ENCODE data around the gene MAN1C1.
A peak's percentile ranks its signal among the peaks of the same experiment; 100 is the strongest.

MAN1C1 gene

DNA sequence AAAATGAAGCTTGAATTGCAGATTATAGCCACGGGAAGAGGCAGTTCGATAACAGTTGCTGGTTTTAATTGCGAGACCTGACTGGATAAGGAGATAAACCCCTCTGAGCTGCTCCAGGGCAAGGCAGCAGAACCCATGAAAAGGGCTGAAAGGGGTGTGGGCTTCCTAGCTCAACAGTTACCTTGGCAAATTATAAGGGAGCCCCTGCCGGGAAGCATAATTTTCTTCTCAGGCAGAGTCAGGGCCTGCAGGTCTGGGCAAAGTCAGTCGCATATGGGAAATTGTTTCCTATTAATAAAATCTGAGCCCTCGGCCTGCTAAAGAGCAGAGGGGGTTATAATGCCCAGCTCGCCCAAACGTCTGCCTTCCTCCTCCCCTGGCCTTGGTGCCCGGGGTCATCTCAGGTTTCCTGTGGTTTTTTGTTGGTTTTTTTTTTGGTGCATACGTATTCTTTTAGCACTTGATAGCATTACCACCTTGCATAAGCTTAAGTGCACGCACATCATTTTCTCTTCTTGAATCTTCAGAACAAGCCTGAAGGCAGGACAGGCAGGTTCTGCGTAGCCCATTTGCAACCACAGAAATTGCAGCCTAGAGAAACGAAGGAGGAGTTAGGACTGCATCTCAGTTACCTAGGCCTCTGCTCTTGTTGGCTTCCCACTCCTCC is 149.5 kb downstream of the MAN1C1 start:
- no peak for DNase-seq

DNA sequence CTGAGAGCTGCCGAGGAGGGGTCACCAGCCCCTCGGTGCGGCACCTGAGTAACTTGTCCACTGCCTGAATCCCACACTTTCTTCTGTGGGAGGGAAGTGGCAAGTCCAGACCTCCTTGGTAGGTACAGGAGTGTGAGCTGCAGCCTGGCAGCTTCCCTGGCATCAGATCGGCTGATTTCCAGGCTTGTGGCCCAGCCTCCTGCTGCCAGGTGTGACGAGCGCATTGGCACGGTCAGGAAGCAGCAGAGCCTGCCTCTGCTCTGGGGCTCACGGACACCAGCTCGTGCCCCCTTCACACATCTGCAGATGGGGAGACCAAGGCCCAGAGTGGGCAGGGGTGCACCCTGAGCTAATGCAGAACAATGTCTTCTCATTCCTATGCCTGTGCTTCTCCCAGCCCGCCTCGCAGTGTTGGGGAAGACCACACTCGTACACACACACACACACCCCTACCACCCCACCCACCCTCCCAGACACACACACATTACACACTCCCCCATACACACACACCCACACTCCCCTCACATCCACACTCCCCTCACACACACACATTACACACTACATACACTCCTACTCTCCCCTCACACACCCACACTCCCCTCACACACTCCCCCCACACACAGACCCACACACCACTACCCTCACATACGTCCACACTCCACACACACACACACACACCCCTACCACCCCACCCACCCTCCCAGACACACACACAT is 150.3 kb downstream of the MAN1C1 start:
- DNase-seq: no peak

DNA sequence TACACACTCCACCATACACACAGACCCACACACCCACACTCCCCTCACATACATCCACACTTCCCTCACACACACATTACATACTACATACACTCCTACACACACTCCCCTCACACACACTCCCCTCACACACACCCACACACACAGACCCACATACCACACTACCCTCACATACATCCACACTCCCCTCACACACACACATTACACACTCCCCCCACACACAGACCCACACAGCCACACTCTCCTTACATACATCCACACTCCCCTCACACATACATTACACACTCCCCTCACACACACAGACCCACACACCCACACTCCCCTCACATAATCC is 150.8 kb downstream of the MAN1C1 start:
- no peak for DNase-seq

DNA sequence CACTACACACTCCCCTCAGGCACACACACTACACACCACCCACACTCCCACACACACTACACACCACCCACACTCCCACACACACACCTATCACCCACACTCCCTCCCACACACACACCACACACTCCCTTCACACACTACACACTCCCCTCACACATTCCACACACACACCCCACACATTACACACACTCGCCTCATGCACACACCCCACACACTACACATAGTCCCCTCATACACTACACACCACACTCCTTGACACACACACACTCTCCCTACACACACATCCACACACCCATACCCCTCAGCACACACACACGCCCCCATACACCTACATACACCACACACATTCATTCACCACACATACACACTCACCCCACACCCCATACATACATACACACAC is 152.4 kb downstream of the MAN1C1 start:
- no peak for DNase-seq

DNA sequence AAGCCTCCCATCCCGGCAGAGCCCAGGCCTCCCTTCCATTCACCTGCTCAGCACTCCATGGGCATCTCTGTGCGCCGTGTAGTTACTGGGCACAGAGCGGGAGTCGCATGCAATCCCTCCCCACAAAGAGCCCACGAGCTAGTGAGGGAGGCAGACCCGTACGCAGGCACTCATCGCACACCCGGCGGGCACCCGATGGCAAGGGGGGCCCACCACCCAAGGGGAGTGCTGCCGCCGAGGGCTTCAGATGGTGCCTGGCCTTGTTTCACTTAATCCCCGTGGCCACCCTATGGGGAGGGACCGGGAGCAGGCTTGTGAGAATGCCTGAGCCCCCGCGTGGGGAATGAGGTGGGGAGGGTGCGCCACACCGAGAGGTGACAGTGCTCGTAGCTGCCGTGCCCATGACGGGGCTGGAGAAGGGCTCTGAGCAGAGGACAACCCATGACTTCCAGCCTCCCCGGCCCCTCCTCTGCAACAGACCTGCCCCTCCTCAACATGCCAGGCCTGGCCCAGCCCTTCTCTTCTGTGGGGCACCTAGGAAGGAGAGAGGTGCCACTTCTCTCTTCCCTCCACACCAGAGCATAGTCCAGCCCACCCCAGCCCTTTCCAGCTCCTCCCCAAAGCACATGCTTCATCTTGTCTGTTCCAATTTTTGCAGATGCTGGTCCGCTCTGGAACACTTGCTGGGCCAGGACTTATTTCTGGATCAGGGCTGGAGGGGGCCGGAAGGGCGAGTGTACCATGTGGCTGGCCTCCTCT is 153.2 kb downstream of the MAN1C1 start:
- no peak for DNase-seq

DNA sequence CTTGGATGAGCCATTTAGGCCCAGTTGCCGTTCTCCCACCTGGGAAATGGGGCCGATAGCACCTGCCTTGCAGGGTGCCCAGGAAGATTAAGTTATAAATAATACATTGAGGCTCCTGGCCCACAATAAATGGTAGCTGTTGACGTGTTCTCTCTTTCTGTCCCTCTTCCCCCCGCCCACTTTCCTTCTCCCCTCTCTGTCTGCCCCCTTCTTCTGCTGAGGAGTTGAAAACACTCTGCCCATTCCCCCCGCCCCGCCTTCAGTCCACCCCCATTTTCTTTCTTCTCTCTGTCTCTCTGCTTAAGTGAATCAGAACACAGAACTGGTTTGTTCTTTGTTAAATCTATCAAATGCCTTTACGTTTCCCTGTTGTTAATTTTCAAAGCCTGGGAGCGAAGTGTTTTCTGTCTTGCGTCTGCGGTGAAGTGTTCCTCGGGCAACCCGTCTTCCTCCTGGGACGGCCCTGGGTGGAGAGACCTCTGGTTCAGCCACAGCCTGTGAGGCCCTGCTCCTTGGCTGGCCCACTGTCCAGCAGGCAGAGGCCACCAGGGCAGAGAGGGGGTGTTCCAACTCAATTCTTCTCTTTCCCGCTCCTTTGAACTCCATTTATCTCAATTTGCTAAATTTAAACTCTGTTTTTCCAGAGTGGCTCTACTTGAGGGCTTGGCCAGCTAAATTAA is 154.1 kb downstream of the MAN1C1 start:
- DNase-seq: no peak

DNA sequence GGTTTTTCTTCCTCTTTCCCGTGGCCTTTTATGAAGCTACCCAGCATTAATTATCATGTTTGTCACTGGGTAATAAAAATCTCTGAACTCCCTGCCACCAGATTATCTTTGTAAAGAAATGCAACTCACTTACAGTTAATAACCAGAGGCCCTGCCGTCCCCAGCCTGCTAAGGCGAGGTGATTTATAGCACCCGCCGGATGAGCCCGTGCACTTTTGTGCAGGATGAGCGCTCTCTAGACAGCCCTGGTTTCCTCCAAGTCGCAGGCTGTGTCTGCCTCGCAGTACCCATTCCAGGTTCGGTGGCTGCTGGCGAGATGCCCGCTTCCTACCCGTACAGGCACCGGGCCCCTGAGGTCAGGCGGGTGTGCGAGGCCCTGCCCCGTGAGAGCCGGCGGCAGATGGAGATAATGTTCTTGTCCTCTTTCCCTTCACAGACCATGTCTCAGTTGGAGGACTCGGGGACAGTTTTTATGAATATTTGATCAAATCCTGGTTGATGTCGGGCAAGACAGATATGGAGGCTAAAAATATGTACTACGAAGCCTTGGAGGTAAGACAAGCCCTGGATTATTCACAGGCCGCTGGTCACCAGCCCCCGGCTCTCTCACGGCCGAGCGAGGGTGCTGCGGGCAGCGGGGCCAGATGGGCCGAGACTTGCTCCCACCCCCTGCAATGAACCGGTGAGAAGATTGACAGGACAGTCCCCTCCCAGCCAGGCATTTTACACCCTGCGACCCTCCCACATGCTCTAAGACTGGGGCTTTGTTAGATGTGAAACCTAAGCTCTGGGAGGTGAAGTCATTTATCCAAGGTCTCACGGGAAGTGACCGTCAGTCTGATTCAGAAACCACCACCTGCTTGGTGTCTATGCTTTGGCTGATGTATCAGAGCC is 154.9 kb downstream of the MAN1C1 start:
- no peak for DNase-seq

DNA sequence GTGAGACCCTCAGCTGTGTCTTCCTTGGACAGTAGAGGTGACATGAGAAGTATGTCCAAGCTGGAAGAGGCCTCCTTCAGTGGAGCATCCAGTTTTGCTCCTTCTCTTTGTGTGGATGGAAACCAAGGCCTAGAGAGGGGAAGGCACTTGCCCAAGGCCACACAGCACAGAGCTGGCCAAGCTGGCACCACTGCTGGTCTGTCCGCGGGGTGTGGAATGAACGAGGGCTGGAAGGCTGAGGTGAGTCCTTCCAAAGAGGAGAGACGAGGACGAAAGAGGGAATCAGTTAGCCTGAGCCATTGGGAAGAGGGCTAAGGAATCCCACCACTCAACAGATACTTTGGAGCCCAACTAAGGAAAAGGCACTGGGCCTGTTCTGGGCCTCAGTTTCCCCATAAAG is 155.6 kb downstream of the MAN1C1 start:
- DNase-seq: no peak

DNA sequence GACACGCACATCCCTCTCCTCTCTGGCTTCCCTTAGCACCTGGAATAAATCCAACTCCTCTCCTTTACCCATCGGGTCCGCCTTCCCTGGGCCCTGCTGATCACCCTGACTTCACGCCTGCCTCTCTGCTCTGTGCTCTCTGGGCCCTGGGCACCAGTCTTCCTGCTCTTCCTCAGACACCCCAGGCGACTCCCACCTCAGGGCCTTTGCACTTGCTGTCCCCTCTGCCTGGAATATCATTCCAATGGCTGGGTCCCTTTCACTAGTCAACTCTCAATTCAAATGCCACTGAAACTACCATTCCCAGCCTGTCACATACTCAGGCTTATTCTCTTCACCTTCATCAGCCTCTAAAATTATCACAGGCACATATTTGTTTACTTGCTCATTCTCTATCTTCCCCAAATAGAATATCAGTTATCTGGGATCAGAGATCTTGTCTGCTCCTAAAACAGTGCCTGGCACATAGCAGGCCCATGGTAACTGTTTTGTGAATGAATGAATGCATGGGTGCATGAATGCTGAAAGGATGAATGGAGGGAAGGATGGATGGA is 156.2 kb downstream of the MAN1C1 start:
- no peak for DNase-seq

DNA sequence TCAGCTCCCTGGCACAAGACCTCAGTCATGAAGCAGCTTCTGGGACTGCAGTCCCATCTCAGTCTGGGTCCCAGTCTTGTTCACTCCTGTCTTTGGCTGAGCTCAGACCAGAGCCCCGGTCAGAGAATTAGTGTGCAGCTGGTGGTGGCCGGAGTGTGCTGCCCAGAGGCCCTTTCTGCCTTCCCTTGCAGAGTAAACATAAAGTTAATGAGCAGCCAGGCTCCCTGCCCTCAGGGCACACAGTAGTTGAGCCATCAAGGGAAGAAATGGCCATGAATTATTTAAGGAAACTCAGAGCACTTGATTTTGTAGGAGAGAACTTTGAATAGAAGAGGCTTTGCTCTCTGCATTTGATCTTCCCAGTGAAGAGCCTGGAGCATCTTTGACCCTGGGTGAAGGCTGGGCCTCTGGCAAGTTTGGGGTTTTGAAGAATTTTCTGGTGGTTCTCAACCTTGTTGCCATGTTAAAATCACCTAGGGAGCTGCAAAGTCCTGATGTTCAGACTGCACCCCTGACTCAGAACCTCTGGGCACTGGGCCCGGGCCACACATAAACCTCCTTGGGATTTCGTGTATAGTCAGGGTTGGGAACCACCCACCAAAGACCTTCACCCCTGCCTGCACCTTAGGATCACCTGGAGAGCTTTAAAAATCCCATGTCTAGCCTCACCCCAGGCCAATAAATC is 157.0 kb downstream of the MAN1C1 start:
- DNase-seq: no peak

DNA sequence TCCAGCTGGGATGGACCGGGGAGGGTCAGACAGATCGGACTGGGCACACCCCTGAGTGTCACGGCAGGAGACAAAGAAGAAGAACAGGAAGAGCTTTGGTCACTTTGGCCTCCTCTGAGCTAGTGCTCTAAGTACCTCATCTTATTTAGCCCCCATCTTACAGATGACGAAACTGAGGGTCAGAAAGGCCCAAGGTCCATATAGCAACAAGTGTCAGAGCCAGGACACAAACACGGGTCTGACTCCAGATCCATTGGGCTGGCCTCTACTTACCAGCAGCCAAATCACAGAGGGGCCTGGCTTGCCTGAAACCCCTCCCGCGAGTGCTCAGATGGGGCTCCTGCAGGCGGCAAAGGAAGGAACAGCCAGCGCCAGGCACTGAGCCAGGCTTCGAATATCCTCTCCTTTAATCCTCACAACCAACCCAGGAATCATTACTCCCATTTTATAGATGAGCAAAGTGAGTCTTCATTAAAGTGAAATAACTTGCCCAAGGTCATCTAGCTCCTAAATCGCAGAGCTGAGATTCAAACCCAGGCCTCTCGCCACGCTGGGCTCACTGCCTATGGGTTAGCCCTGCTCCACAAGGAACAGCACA is 157.7 kb downstream of the MAN1C1 start:
- no peak for DNase-seq

DNA sequence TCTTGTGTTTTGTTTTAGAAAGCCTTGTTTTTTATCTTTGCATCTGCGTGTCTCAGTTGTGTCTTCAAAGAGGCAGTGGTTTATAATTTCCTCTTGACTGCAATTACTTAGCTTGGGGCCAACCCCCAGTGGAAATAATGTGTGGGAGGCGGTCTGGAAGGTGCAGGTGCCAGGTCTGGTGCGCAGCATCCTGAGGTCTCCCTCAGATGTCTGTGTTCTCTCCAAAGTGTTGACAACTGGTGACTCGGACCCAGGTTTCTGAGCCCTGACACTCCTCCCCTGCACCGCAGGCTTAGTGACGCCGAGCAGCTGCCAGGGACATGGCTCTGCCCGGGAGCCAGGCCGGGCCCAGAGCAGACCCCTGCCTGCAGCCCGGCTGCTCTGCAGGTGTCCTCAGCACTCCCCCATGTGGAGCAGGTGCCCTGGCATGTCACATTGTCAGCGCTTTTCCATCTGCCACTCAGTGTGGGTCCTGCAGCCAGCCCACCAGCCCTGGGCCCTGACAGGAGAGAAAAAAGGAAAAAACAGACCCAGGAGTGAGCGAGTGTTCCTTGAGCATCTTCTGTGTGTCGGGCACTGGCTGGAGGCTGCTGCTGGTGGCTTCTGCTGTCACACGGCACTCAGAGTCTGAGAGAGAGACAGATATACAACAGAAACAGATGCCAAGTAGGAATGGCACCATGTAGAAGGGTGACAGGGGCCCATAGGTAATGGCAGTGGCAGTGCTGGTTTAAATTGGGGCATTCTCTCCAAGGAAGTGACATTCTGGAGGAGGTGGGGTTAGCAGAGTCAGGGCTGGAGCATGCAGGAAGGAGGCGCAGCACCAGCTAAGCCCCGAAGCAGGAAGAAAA is 158.6 kb downstream of the MAN1C1 start:
- peak; percentile 82 for DNase-seq

DNA sequence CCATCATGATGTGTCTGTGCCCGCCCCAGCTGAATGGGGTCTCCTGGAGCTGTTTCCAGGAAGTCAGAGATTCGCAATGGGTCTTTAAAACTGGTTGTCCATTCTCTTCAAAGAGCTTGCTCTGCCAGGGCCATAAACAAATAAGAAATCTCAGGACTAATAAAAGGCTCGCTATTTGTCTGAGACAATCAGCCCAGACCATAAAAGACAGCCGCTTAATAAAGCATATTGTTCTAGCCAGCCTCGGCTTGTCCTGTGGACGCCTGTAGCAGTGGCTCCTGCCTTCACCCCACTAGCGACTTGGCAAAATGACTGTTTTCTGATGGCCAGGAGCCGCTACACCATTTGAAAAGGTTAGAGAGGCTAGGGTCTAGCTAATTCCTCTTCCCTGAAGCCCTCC is 162.8 kb downstream of the MAN1C1 start:
- DNase-seq: no peak

DNA sequence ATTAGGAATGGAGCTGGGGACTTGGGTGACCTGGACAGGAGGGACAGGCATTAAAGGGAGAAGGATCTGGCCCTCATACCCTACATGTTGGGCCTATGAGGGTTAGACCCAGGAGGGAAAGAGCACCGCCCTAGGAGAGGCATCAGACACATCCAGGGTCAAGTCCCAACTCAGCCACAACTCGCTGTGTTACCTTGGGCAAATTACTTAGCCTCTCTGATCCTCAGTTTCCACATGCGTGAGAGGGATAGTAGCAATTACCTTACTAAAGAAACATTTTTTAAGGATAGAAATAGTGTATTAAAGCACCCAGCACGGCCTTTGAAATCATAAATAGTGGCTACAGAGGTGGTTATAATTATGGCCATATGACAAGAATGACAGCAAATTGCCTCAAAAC is 163.3 kb downstream of the MAN1C1 start:
- no peak for DNase-seq

DNA sequence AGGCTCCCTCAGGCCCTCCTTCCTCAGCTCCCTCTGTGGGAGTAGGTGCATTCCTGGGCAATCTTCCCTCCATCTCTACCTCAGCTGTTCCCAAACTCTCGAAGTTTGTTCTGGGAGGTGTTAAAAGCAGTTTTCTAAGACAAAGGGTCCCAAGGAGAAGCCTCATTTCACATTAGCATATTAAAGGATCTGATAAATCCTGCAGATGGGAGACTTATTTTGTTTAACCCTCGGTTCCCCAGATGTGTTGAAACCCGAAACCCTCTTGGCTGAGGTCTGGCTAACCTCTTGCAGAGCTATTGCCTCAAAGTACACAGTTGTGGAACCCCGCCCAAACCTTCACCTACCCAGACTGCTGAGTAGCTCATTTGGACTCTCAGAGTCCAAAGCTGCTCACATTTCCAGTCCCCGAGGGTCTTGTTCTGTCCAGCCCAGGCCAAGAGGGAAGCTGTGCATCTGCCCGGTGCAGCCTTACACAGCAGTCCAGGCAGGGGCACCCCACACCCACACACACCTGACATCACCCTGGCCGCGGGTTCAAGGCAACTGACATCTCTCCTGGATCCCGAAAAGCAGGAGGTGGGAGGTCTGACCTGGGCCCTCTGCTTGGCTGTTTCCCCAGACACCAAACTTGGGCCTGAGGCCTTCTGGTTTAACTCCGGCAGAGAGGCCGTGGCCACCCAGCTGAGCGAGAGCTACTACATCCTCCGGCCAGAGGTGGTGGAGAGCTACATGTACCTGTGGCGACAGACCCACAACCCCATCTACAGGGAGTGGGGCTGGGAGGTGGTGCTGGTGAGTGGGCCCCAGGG is 163.9 kb downstream of the MAN1C1 start:
- DNase-seq: no peak

DNA sequence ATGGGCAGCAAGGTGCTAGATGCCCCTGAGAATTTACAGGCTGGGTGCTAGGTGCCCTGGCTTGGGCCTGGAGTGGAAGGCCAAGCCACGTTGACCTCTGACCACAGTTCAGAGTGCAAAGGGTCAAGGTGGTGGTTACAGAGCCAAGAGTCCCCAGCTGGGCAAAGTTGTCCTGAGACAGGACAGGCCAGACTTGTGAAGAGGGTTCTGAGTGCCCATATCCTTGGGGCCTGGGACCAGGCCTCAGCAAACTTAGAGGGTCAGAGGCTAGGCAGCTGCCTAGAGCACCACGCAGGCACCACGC is 164.5 kb downstream of the MAN1C1 start:
- no peak for DNase-seq

DNA sequence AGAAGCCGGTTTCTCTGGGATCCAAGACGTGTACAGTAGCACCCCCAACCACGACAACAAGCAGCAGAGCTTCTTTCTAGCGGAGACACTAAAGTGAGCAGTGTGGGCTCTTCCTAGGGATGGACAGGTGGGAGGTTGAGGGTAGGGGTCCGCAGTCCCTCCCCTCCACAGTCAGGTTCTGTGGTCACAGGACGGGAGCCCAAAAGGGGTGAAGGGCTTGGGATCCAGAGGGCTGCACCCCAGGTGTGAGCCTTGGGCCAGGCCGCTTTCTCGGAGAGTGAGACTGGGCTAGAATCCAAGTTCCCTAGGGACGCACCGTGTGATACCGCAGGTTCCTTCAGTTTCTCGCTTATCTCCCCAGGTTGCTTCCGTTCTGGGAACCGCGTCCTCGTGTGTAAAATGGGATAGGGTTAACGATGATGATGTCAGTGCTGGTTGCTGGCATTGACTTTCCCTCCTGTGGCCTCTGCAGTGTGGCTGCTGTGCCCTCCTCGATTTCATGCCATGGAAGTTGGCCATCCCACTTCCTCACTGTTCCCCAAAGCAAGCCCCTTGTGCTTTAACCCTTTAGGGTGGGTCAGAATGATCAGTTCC is 166.1 kb downstream of the MAN1C1 start:
- DNase-seq: no peak

DNA sequence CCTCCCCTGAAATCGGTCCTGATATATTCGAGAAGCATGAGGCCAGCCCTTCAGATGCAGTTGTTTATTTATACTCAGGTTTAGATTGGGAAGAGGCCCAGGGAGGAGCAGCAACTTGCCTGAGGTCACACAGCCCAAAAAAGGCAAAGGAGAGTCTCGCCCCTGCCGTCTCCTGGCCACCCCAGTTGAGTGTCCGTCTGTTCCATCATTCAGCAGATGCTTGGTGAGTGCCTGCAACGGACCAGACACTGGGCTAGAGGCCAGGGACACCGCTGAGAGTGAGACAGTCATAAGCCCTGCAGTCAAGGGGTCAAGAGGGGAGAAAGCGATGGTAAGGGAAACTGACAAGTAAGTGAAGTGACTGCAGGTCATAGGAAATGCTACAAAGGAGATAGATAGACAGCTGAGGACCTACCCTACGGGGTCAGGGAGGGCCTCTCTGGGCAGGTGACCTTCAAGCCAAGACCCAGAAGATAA is 168.0 kb downstream of the MAN1C1 start:
- no peak for DNase-seq

All from activated CD8-positive, alpha-beta memory T cell treated with anti-CD3 and anti-CD28 coated beads, Interleukin-2, amount 50 U/mL, for 48 hours (primary cell).